GM18502 (cell line): ENCODE results near the gene ALPI.
"Not testable (repeated sequence)": the region's sequence is repeated elsewhere in the genome, so short reads cannot be mapped to it uniquely, and the experiment has no call there.

ENCODE experiments used
- ATAC-seq: cut with Tn5 transposase; IDR thresholded peaks from one replicate; pipeline ENCODE4 v1.9.1; 2021; ENCODE audit warnings: mild to moderate bottlenecking; ENCODE audit not compliant: unreplicated experiment, poor library complexity

ALPI gene

GRCh38 chr2:232441147-232441651, 14.8 kb upstream of the ALPI start:
- ATAC-seq: no peak

GRCh38 chr2:232441922-232442321, 14.0 kb upstream of the ALPI start:
- ATAC-seq: not testable (repeated sequence)

GRCh38 chr2:232442431-232442830, 13.5 kb upstream of the ALPI start:
- ATAC-seq: not testable (repeated sequence)

GRCh38 chr2:232443047-232443446, 12.9 kb upstream of the ALPI start:
- not testable (repeated sequence) for ATAC-seq

GRCh38 chr2:232443669-232444408, 12.1 kb upstream of the ALPI start:
- not testable (repeated sequence) for ATAC-seq

- no peak for ATAC-seq
Measured at GRCh38 chr2:232444409-232445148, 11.4 kb upstream of the ALPI start.

GRCh38 chr2:232445149-232445885, 10.6 kb upstream of the ALPI start:
- ATAC-seq: not testable (repeated sequence)

GRCh38 chr2:232446266-232446777, 9.6 kb upstream of the ALPI start:
- ATAC-seq: not testable (repeated sequence)

- no peak for ATAC-seq
Measured at GRCh38 chr2:232447091-232447620, 8.8 kb upstream of the ALPI start.

GRCh38 chr2:232447638-232448303, 8.2 kb upstream of the ALPI start:
- ATAC-seq: no peak

GRCh38 chr2:232448304-232448690, 7.7 kb upstream of the ALPI start:
- ATAC-seq: no peak

- ATAC-seq: no peak
Measured at GRCh38 chr2:232449964-232450363, 6.0 kb upstream of the ALPI start.

- not testable (repeated sequence) for ATAC-seq
Measured at GRCh38 chr2:232451645-232452044, 4.3 kb upstream of the ALPI start.

GRCh38 chr2:232454630-232455029, 1.3 kb upstream of the ALPI start:
- ATAC-seq: no peak

- ATAC-seq: no peak
Measured at GRCh38 chr2:232456296-232457120, 555 bp downstream of the ALPI start.

GRCh38 chr2:232457121-232458011, 1.4 kb downstream of the ALPI start:
- ATAC-seq: no peak

- ATAC-seq: no peak
Measured at GRCh38 chr2:232458051-232458660, 2.2 kb downstream of the ALPI start.
